HG03432 (cell line): ENCODE measurements around the gene BTG1.

ENCODE experiments used
- ATAC-seq: cut with Tn5 transposase; IDR thresholded peaks from one replicate; pipeline ENCODE4 v1.9.1; 2021; ENCODE audit warnings: mild to moderate bottlenecking, moderate library complexity; ENCODE audit not compliant: unreplicated experiment

Gene BTG1

DNA sequence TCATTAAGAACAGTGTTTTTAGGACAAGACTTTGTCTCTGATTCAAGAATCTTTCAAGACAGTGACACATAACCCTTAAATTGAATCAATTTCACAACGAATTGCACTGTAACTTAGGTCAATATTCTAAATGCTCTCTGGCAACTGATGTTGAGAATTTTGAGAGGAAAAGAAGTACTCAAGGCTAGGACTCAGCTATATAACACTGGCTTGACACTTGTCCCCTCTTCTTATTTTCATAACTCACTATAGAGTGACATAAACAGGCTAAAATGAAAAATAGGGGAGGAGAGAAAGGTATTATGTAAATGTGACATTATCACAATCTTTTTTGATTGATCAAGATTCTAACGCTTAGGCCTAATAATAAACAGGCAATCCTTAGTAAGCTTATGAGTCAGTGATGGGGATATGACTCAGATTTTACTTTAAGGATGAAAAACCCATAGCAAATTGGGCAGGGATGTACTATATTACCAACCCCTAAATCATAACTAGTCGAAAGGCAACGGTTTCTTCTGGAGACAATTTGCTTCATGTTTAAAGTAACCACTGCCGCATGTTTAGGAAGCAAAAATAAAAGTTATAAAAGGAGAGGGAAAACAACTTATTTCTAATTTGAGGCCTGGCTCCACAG is 10.9 kb downstream of the BTG1 start:
- ATAC-seq, result no peak

DNA sequence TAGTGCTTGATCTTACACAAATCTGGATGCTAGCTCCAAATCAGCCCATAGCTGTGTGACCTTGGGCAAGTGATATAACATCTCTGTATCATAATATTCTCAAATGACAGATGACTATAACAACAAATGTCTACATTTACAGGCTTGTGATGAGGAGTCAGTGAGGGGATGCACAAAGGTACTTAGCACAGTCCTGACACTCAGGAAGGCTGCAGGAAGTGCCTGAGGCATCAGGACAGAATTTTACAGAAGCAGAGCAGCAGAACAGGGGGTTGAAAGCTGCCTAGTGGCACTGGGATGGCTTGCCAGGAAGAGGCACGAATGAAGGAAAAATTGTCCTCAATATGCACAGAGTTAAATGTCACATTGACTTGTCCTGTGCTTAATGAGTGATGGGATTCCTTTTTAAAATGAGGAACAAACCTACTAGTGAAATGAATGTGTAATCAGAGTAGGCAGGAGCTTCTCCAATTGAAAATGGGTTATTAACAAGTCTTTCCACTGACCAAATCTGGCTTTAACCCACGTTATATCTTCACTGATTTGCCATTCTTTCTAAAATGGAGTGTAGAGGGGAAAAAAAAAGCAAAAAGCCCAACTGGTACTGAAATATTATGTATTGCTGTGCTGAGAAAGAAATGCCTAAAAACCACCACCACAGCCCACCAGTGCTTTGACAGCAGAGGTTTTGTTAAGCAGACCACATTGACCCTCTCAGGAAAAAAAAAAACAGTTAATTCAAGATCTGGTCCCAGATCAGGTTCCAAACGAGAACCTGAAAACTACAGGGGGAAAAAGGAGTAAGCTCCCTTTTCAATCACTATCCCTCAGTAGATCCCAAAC is 11.6 kb downstream of the BTG1 start:
- peak; percentile 38 for ATAC-seq

DNA sequence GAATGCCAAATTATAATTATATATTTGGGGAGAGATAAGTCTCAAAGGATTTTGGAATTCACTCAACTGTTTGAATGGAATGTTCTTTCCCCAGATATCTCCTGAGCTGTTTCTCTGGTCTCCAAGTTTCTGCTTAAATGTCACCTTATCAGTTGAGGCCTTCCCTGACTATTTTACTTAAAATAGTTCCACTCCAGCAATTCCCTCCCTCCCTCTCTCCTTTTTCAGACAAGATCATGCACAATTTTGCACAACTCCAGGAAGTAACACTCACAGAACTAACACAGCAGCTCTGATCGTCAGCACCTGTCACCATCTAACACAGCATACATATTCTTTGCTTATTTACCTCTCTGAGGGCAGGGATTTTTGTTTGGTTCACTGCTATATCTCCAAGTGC is 12.5 kb downstream of the BTG1 start:
- peak; percentile 20 for ATAC-seq

DNA sequence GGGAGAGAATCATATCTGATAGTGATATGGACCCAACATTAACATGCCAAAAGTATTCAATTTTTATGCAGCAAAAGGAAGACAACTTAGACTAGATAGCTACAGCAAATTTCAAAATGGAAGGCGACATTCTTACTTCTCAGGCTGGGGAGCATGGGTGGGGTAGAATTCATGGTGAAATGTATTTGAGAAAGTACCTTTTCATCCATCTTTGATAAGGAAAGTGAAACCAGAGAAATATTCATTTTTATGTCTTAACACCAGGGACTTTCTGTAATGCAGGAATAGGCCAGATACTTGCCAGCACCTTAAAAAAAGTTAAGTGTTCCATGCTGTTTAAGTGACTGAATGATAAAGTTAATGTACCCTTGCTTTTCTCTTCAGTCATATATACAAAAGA is 13.4 kb downstream of the BTG1 start:
- ATAC-seq, result no peak

DNA sequence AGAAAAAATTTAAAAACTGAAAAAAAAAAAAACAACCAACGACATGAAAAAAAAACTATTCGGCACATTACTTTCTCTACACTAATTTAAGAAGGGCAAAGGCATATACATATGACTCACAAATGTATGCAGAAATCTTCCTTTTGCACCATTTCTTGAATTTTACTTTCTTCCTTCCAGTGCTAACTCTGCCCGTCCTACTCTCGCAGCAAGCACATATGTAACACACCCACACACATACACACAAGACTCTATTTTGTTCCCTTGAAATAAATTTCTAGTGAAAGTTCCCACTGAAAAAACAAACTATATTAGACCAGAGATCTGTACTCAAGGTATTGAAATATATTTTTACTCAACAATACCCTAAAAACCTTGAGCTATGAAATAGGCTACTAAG is 14.6 kb downstream of the BTG1 start:
- ATAC-seq, result no peak

DNA sequence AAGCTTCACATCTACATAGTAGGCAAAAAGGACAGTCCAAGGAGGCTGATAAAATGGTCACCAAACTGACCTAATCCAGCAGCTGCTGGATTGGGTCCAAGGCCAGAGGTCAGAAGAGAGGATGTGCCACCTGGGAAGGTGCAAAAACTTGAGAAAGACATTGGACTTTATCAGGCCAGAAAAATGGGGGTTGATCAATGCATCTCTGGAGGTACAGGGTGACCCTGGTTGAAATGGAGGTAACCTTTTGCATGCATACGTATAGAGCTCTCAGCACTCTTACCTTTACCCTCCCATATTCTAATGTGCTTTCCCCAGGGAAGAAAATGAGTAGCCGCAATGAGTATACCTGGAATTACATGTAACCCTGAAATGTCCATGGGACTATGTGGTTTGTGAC is 16.0 kb downstream of the BTG1 start:
- no peak for ATAC-seq

DNA sequence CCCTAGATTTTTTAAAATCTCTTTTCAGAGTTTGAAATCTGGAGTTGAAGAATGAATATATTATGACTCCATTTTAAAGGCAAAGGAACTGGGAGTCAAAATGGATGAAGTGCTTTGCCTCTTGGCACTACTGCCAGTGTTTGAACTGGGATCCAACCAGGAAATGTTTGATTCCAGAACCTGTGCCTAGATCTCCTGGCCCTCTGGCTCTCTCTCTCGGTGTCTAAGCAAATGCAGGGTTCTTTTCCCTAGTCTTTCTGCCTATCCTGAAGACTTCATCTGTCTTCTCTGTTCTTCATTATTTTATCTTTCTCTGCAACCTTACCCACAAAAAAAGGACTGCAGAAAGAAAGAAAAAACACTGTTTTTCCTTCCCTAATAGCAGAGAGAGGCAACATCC is 17.0 kb downstream of the BTG1 start:
- ATAC-seq, result no peak

DNA sequence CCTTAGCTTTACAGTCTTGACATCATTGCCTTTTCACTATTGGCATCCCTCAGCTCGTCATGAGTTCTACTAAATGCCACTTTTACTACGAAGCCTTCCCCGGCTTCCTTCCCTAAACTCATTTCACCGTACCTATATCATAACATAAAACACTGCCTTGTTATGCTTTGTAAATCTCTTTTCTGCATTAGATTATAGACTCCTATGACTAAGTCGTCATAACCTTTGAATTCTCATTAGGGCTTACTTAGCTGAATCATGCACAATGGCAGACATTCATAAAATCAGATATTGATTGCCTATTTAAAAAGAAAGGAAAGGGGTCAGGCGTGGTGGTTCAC is 21.0 kb downstream of the BTG1 start:
- ATAC-seq, result no peak

DNA sequence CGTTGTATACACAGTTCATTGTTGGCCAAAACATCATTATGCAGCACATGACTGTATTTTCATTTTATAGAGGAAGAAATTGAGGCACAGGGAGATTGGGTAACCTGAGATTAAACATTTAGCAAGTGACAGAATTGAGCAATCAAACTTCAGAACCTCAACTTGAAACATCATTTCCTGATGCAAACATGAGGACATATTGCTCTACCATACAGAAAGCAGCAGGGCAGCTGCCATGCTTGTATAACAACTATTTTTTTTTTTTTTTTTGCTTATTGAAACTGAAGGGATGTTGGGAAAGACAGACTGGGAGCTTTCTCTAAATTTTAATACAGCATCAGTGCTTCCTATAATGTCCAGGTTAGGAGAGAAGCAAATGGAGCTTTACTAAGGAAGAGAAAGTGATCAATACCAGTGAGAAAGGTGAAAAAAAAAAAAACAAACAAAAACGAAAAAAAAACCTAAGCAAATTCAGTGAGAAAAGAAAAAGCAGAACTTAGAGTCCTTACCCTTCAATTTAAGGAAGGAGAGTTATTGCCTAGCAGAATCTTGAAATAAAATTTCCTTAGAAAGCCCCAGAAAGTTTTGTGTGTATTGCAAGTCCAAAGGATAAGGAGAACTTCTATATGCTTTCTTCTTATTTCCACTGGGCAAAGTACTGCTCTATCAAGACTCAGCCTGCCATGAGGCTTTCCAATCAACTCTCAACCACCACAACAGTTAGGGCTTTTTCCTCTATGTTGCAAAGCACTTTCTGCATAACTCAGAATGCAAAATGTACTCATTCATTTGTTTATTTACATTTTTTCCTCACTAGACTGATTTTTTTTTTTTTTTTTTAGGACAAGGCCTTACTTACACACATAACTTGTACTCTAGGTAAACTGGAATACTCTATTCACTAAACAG is 21.6 kb downstream of the BTG1 start:
- ATAC-seq, result no peak

DNA sequence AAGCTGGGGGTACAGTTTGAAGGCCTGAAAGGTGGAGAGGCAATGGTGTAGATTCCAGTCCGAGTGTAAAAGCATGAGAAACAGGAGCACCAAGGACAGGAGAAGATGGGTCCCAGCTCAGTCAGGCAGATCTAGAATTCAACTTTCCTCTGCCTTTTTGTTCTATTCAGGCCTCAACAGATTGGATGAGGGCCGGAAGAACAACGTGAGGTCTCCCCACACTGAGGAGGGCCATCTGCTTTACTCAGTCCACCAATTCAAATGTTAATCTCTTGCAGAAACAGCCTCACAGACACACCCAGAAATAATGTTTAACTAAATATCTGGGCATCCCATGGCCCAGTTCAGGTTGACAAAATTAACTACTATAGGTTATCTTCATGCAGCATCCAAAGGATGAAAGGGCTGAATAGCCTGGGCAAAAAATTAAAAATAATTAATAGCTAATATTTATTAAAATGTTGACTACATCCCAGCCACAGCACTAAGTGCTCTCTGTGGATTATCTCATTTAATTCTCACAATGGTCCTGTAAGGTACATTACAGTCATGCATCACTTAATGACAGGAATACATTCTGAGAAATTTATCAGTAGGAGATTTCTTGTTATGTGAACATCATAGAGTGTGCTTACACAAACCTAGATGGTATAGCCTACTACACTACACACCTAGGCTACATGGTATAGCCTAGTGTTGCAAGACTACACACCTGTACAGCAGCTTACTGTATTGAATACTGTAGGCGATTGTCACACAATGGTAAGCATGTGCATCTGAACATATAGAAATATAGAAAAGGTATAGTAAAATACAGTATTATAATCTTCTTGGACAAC is 22.5 kb downstream of the BTG1 start:
- no peak for ATAC-seq

DNA sequence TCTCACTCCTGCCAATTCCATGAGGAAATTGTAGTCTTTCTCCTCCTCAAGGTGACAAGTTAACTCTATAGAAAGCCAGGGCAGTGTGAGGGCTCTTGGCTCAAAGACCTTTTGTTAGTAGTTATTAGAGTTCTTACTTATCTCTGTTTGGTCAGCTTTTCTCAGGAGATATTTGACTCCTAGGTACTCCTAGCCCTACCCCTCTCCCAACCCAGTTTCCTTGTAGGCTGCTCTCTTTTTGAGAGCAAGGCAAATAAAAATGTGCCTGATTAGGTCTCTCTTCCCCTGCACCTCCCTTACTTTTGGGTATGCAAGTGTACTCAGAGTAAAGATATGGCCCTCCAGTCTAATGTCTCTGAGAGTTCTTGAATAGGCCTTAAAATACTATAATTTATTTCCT is 23.8 kb downstream of the BTG1 start:
- no peak for ATAC-seq

DNA sequence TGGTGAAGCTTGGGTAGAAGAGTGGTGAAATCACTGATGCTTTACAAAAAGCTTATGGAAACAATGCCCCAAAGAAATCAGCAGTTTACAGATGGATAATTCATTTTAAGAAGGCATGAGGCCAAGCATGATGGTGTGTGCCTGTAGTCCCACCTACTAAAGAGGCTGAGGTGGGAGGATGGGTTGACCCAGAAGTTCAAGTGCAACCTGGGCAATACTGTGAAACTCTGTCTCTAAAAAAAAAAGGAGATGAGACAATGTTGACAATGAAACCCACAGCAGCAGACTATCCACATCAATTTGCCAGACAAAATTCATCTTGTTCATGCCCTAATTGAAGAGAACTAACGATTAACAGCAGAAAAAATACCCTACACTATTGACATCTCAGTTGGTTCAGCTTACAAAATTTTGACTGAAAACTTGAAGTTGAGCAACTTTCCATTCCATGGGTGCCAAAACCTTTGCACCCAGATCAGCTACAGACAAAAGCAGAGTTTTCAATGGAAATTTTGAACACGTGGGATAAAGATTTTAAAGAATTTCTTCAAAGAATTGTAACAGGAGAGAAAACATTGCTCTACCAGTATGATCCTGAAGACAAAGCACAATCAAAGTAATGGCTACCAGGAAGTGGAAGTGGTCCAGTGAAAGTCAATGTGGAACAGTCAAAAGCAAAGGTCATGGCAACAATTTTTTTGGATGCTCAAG is 26.7 kb downstream of the BTG1 start:
- ATAC-seq, result no peak

DNA sequence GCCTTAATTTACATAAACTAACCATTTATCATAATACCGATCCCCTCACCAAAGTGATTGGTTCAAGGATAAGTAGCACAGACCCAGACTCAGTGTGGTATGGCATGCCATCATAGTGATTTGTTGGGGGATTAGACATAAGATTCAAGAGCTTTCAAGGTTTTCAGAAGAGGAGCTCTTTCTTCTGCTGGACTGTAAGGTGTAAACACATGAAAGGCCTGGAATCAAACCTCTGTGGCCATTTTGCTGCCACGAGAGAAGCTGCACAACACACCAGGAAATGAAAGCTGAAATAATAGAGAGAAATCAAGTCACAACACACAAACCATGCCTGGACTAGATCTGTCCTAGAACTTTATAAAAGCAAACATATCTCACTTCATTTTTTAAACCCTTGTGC is 30.8 kb downstream of the BTG1 start:
- no peak for ATAC-seq

DNA sequence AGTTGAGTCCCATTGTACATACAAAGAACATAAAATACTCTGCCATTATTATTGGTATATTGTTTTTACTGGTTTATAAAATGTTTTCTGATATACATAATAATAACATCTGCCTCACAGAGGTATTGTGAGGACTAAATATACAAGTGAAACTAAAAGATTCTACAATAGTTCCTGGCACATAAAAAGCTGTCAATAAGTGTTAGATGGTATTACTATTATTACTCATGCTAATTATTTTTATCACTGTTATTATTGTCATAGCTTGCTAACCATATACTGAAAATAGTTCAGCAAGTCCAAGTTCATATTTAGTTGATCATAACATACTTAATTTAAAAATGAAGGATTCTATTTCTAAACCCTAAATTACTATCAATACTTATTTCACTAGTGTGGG is 34.4 kb downstream of the BTG1 start:
- ATAC-seq, result peak; percentile 77

DNA sequence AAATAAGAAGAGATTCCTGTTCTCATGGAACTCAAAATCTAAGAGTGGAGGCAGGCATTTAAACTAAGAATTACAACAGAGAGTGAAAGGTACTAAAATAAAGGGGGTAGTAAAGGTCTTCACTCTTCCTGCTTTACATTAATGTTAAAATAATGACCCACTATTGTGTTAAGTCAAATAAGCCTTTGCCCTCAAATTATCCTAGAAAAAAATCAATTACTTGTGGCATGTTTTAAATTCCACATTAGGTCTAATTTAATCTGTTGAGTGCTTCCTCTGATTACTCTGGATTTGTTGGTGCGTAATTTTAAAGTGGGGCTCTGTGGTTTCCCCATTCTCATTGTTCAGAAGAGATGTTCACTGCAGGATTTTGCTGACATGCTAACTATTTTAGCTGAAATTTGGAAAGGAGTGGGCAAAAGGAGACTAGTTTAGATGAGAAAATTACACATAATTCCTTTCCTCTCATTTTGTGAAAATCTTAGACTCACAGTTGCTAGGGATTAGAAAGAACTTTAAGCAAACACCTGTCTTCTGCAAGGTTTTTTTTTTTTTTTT is 35.5 kb downstream of the BTG1 start:
- no peak for ATAC-seq

DNA sequence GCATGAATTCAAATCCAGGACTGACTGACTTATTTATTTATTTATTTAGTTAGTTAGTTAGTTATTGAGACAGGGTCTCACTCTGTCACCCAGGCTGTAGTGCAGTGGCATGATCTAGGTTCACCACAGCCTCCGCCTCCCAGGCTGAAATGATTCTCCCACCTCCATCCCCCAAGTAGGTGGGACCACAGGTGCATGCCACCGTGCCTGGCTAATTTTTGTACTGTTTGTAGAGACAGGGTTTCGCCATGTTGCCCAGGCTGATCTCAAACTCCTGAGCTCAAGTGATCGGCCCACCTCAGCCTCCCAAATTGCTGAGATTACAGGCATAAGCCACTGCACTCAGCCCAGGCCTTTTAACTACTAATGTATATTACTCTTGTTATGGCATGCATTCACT is 36.0 kb downstream of the BTG1 start:
- no peak for ATAC-seq

DNA sequence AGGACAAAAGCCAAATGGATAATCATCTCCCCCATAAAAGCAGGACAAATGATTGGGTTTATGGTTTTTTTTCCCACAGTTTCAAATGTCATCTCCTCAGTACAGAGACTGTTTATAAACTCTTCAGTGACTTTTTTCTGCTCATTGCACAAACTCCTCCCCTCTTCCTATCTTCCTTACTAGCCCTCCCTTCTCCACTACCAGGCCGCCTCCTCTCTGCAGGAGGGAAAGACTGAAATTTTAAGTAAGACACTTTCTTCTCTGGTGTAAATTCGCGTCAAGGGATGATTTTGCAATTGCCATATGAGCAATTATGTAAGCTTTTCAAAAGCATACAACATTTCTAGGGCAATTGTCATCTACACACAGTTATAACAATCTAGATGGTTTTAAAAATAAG is 37.0 kb downstream of the BTG1 start:
- no peak for ATAC-seq

DNA sequence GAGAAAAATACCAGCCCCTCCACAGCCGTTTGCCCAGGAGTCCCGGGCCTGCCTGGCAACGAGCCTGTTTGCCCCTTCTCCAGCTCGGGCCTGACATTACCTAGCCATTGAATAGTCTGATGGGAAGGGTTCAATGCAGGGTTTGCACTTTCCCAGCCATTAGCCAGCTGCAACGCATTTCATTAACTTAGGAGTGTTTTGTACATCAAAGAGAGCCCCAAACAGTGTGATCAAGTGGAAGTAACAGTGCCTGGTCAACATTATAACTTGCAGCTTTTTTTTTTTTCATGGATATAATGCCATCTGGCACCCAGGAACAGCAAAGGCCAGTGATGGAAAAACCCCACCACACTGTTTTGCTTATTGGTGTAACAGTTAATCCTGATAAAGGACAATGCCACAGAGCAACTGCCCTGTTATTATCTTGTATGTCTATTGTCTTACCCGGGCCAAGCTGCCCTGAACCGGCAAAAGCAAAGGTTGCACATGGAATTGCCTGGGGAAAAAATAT is 38.0 kb downstream of the BTG1 start:
- ATAC-seq, result no peak

DNA sequence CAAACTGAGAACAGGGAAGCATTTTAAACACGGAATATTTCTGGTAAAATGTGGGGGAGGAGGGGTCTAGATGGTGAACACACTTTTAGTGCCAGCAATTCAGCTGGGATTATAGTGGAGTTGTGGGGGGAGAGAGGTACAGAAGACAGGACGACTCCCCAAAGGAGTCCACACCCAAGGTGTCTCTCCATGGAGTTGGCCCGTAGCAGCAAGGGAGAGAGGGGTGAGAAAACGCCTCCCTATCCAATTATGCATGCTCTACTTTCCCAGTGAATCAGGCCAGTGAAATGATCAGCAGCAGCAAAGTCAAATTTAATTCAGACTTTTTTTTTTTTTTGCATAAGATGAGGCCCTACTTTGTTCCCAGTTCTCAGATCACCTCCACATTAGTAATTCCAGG is 38.6 kb downstream of the BTG1 start:
- ATAC-seq, result no peak

DNA sequence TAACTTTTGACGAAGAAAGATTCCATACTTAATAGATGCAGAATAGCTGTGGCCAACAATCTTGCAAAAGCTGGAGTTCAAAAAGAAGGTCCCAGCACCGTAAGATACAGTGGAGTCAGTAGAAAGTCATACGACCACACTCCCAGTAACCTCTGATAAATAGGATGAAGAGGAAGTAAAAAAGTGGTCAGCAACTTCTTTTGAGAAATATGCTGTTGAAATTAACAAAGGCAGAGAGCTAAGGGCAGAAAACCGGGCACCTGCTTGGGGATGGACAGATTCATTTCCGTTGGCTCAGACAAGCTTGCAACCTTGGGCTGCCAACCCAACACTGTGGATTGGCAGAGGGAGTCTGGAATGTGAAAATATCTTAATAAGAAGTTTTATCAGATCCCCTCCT is 40.0 kb downstream of the BTG1 start:
- ATAC-seq, result no peak
